LNCaP clone FGC (cell line): Measurements from ENCODE around the gene CHSY3.

Experiments
- DNase-seq: peaks from one replicate; pipeline ENCODE4 v3.0.0-alpha.2; 2011; ENCODE audit warnings: low read depth
- H3K4me3 ChIP-seq: 2 replicates; pipeline ENCODE4 v1.5.1; 2011; ENCODE audit warnings: mild to moderate bottlenecking, low read depth, low read length, control low read depth
- TF ChIP-seq, protein P1 (sequence below): IDR thresholded peaks from 2 replicates; pipeline ENCODE4 v1.5.1; 2012; ENCODE audit warnings: mild to moderate bottlenecking; ENCODE audit not compliant: control insufficient read depth, insufficient read depth; ENCODE audit errors: extremely low read depth

CHSY3 gene

DNA sequence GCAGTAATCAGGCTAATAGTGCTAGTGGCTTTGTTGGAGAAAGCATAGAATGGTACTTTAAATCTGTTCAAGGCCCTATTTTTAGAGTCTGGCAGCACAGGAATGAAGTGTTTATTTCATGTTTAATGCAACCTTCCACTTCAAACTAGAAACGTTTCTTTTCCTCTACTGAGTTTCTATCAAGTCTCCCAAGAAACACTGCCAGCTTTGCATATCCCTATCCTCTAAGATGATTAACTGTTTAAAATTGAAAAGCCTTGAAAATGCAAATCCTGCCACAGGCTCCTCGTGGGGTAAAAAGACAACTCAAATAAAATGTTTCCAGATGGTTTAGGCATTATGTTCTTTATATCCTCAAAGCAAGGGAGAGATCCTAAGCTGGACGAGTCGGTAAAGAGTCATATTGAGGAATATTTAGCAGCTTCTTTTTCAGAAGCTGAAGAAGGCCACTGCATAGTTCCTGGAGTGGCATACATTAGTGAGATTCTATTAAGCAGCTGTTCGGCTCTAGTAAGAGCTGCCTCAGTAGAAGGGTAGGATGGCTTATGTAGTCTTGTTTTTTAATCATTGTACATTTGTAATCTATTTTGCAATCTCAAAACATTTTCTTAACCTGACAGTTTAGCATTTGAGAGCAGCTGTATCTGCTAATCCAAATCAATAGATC is 251.2 kb downstream of the CHSY3 start:
- TF ChIP-seq, protein P1, sequence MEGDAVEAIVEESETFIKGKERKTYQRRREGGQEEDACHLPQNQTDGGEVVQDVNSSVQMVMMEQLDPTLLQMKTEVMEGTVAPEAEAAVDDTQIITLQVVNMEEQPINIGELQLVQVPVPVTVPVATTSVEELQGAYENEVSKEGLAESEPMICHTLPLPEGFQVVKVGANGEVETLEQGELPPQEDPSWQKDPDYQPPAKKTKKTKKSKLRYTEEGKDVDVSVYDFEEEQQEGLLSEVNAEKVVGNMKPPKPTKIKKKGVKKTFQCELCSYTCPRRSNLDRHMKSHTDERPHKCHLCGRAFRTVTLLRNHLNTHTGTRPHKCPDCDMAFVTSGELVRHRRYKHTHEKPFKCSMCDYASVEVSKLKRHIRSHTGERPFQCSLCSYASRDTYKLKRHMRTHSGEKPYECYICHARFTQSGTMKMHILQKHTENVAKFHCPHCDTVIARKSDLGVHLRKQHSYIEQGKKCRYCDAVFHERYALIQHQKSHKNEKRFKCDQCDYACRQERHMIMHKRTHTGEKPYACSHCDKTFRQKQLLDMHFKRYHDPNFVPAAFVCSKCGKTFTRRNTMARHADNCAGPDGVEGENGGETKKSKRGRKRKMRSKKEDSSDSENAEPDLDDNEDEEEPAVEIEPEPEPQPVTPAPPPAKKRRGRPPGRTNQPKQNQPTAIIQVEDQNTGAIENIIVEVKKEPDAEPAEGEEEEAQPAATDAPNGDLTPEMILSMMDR = no peak
- H3K4me3 ChIP-seq = no peak overlapping the region

GRCh38 chr5:130158036-130158435 is 253.8 kb downstream of the CHSY3 start:
- no peak for DNase-seq
- TF ChIP-seq, protein P1 = no peak

More for the DNA sequence above, 251.2 kb downstream of the CHSY3 start:
- no peak for DNase-seq

GRCh38 chr5:130159968-130160367 is 255.7 kb downstream of the CHSY3 start:
- DNase-seq = no peak
- no peak overlapping the region for H3K4me3 ChIP-seq

More at GRCh38 chr5:130158036-130158435, 253.8 kb downstream of the CHSY3 start:
- H3K4me3 ChIP-seq = no peak overlapping the region

GRCh38 chr5:130164966-130165365 is 260.7 kb downstream of the CHSY3 start:
- no peak for DNase-seq
- TF ChIP-seq, protein P1 = no peak
- no peak overlapping the region for H3K4me3 ChIP-seq

More at GRCh38 chr5:130159968-130160367, 255.7 kb downstream of the CHSY3 start:
- TF ChIP-seq, protein P1 = no peak

- TF ChIP-seq, protein P1 = no peak
- no peak overlapping the region for H3K4me3 ChIP-seq
- no peak for DNase-seq
Observed at GRCh38 chr5:130166839-130167490, 262.7 kb downstream of the CHSY3 start.

DNA sequence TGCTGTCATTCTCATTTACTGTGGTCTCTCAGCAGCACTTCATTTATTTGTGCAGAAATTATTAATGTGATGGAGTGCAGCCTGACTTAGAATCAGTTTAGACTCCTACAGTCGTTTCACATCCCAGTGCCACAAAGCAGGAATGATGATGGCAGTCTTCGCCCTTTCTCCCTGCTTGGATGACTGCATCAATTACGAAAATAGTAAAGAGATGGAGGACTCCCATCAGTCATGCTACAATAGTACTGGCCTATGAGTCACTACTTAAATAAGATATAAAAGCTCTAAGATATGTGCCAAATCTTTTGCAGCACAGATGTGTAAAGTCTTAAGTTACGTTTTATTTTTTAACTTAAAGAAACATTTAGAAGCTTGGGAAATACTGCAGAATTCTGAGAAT is 263.9 kb downstream of the CHSY3 start:
- TF ChIP-seq, protein P1 = no peak
- no peak for DNase-seq
- H3K4me3 ChIP-seq = no peak overlapping the region
